22Rv1 (cell line): ENCODE data around the gene TMEM167A.

ENCODE experiments used
- CTCF ChIP-seq: fragments of 450-650 bp; IDR thresholded peaks from 2 replicates; pipeline ENCODE4 v1.5.1; 2017; ENCODE audit warnings: mild to moderate bottlenecking
- ZFX ChIP-seq: fragments of 450-650 bp; IDR thresholded peaks from 2 replicates; pipeline ENCODE4 v1.6.1; 2017; ENCODE audit warnings: antibody characterized with exemption, borderline replicate concordance

- TF ChIP-seq CTCF (no peak), ZFX (no peak)
These were observed 5.6 kb upstream of the TMEM167A start for GRCh38 chr5:83082750-83083149.
